Right lobe of liver (tissue), 6 donors: ENCODE measurements around the gene GPS1. TPM values are rescaled to one million over a fixed set of nuclear protein-coding genes. Genes with fewer than 3 reads are reported as not detected.

Source experiments
- ATAC-seq, 4 donors: fragments of 200-7000 bp; cut with Tn5 transposase; one replicate each; pipeline ENCODE4 v1.9.1; 2020; ENCODE audit warnings: mild to moderate bottlenecking in 4 of 4, moderate library complexity in 4 of 4
- DNase-seq, 3 donors: peaks; one replicate each; pipeline ENCODE4 v3.0.0-alpha.2; 2020
- H3K27ac ChIP-seq, 3 donors: fragments of 200-600 bp; one replicate each; pipeline ENCODE4 v1.8.0; 2022
- H3K27me3 ChIP-seq, 2 donors: fragments of 200-600 bp; one replicate each; pipeline ENCODE4 v1.8.0; 2022
- H3K36me3 ChIP-seq, 4 donors: fragments of 200-600 bp; sonication (generic) in 1 of 4; one replicate each; pipeline versions ENCODE4 v1.5.1 to v1.8.0; 2017 to 2022; ENCODE audit warnings: control low read depth in 1 of 4
- H3K4me1 ChIP-seq, 4 donors: fragments of 200-600 bp; sonication (generic) in 1 of 4; one replicate each; pipeline versions ENCODE4 v1.5.1 to v1.8.0; 2017 to 2022; ENCODE audit warnings: control low read depth in 1 of 4
- H3K4me3 ChIP-seq, 3 donors: fragments of 200-600 bp; one replicate each; pipeline ENCODE4 v1.8.0; 2022
- H3K9me3 ChIP-seq, 4 donors: fragments of 200-600 bp; sonication (generic) in 1 of 4; one replicate each; pipeline versions ENCODE4 v1.5.1 to v1.8.0; 2017 to 2022; ENCODE audit warnings: control low read depth in 1 of 4
- POLR2A ChIP-seq: fragments of 450-650 bp; IDR thresholded peaks from one replicate; pipeline ENCODE4 v1.6.1; 2017; ENCODE audit warnings: antibody characterized with exemption, mild to moderate bottlenecking
- WGBS: methylation state at CpG from one replicate; pipeline ENCODE4 v1.1.6; 2018; ENCODE audit warnings: low coverage, low lambda C conversion rate; ENCODE audit not compliant: insufficient coverage; ENCODE audit errors: missing lambda C conversion rate; 5-methylcytosine and 5-hydroxymethylcytosine counted together
- intact Hi-C, 2 donors: fragments of 100-400 bp; cut with DNase I; formaldehyde crosslinking; loops; one replicate each; pipeline versions ENCODE4 v1.11.2 to v1.14.1; 2022
- total RNA-seq, 6 experiments: library from RNA; depleted of rRNA in 2 of 6; stranded (reverse); fragments of >200 nt in 2 of 6; fragmentation: NEBNext Ultra II Directional in 3 of 6; extraction: Animal tissue kit (Norgen Biotek cat#: 25700) in 3 of 6; gene quantifications; one replicate each; pipeline versions ENCODE4 v1.1.0 to v1.2.4, GENCODE V29; 2016 to 2023
- TF ChIP-seq, protein P1 (sequence below), 4 donors: fragments of 200-600 bp in 3 of 4; fragments of 450-650 bp in 1 of 4; IDR thresholded peaks; one replicate each; pipeline versions ENCODE4 v1.5.1 to v1.8.0; 2016 to 2022; ENCODE audit warnings: antibody characterized with exemption in 4 of 4, mild to moderate bottlenecking in 2 of 4
- donor health status: DM: no; HTN: yes; CAD: no.
- donor health status: DM: no; HTN: no; CAD: no.
- donor health status: DM: no; HTN: no; CAD: no.
- donor health status: DM: no; HTN: yes; CAD: no.
- donor health status: DM: no; HTN: yes; CAD: no.

The GPS1 gene
- total RNA-seq, 6 experiments from 2014 or later: 46.5 to 93.5 (median 62.1) TPM

DNA sequence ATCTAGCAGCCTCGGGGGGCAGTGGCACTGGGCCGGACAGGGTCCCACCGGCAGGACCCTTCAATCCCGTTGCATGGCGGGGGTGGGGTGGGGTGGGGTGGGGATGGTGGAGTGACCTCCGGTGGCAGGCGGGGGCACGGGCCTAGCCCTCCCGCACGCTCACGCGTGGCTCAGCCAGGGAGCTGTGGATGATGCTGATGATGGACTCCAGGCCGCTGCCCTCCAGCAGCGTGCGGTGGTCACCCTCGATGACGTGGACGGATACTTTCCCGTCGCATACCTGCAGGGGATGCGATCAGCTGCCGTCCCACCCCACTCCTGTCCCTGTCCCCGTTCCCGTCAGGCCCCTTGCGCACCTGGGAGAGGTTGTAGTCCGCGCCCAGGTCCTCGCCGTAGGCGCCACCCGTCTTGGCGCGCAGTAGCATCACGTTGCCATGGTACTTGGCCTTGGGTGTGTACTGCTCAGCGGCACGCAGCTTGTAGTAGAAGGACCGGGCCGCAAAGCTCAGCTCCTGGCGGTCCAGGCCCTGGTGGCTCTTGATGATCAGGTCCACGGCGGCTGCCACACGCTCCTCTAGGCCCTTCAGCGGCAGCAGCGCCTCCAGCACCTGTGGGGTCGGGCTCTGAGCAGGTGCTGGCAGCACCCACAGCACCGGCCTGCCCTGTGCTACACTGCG, 27.4 kb downstream of the GPS1 start:
- H3K36me3 ChIP-seq: peaks cover 4 to 63% (median 29%) of the 10 kb centered on the region in 4 donors
- H3K9me3 ChIP-seq: no peaks in the 10 kb centered on the region
- no peak for DNase-seq
- H3K4me1 ChIP-seq: no peaks in the 10 kb centered on the region
- 65% methylated on average over 8 of the region's 47 CpGs for WGBS
- ATAC-seq: peak in 1 of 4 donors; percentile 1
- TF ChIP-seq, protein P1, sequence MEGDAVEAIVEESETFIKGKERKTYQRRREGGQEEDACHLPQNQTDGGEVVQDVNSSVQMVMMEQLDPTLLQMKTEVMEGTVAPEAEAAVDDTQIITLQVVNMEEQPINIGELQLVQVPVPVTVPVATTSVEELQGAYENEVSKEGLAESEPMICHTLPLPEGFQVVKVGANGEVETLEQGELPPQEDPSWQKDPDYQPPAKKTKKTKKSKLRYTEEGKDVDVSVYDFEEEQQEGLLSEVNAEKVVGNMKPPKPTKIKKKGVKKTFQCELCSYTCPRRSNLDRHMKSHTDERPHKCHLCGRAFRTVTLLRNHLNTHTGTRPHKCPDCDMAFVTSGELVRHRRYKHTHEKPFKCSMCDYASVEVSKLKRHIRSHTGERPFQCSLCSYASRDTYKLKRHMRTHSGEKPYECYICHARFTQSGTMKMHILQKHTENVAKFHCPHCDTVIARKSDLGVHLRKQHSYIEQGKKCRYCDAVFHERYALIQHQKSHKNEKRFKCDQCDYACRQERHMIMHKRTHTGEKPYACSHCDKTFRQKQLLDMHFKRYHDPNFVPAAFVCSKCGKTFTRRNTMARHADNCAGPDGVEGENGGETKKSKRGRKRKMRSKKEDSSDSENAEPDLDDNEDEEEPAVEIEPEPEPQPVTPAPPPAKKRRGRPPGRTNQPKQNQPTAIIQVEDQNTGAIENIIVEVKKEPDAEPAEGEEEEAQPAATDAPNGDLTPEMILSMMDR (IDR thresholded peaks at IDR 0.05): no peak
- TF ChIP-seq POLR2A: no peak
- intact Hi-C loops: no loop called here
- H3K27me3 ChIP-seq: no peaks in the 10 kb centered on the region
- no peak overlapping the region for H3K27ac ChIP-seq
- H3K4me3 ChIP-seq: no peak overlapping the region

DNA sequence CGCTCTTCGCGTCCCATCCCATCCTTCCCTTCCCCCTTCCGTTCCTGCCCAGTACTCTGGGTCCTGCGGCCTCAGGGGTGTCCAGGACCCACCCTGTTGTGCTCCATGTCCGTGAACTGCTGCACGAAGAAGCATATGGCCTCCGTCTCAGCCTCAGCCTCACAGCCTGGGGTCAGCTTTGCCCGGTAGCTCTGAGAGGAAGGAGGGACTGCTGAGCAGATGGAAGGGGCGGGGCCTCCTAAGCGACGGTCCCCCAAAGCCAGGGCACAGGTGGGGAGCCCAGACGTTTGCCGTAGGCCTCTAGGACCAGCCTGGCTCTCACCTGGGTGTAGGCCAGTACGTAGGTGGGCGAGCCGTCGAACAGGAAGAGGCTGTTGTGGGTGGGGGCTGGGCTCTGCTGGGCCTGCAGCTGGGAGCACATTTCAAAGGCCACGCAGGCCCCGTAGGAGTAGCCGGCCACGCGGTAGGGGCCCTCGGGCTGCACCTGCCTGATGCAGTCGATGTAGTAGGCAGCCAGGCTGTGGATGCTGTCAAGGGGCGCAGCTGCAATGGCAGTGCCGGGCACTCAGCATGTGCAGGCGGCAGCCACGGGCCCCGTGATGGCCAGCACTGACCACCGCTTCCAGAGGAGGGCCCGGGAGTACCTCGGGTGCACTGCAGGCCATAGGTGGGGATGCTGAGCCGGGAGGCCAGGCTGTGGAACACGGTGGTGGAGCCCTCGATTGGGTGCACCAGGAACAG, 28.5 kb downstream of the GPS1 start:
- no peak for DNase-seq
- WGBS: 86% methylated on average over 6 of the region's 36 CpGs
- intact Hi-C loops: loop anchor here in 1 of 2 donors (10.0 kb wide), 1 partner anchor 45 kb away; the partner anchor contains the start of genes DCXR and RAC3

DNA sequence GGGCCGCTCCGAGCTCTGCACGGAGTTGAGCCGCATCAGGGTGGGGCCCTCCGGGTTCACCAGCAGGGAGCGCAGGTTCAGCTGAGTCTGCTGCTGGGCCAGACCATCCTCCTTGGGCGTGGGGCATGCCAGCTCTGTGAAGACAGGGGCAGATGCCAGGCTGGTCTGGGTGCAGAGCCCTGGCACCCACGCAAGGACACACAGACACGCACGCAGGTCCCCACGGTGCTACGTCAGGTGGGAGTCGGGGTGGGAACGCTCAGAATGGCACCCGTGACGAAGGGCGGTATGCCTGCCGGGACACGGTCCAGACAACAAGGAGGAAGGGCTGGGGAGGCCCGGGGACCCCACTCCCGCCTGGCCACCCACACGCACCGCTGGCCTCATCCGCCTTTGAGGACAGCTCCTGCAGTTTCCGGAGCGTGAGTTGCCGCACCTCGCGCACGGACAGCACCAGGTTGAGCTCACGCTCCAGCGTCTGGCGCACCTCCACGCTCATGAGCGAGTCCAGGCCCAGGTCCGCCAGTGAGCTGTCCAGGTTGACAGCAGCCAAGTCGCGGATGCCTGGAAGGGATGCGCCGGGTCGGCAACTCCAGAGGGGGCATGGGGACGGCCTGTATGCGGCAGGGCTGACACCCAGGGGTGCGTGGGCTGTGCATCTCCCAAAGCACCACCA, 29.2 kb downstream of the GPS1 start:
- WGBS: 100% methylated on average over 1 of the region's 44 CpGs
- H3K36me3 ChIP-seq: peaks cover 10 to 81% (median 38%) of the 10 kb centered on the region in 4 donors
- intact Hi-C loops: loop anchor here in 1 of 2 donors (10.0 kb wide), 1 partner anchor 46 kb away; the partner anchor contains the start of genes DCXR and RAC3

More for the DNA sequence above, 28.5 kb downstream of the GPS1 start:
- TF ChIP-seq POLR2A: no peak
- TF ChIP-seq, protein P1 (IDR thresholded peaks at IDR 0.05): no peak
- ATAC-seq: no peak
- no peaks in the 10 kb centered on the region for H3K4me1 ChIP-seq
- no peaks in the 10 kb centered on the region for H3K27me3 ChIP-seq
- no peaks in the 10 kb centered on the region for H3K9me3 ChIP-seq
- peaks cover 8 to 74% (median 35%) of the 10 kb centered on the region in 4 donors for H3K36me3 ChIP-seq
- H3K27ac ChIP-seq: no peak overlapping the region
- no peak overlapping the region for H3K4me3 ChIP-seq

DNA sequence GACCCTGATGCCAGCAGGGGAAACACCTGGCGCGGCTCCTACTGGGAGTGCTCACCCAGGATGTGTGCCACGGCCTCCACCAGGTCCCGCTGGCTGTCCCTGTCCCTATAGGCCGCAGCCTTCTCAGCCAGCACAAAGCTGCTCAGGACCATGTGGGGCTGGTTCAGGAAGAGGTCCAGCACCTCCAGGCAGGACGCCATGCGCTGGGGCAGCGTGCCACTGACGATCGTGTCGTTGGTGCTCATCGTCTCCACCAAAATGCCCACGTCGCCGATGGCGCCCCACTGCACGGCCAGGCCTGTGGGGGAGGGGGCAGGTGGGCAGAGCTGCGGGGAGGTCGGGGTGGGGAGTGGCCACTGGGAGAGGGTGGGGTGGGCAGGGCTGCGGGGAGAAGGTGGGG, 29.8 kb downstream of the GPS1 start:
- H3K4me3 ChIP-seq: no peak overlapping the region
- H3K27me3 ChIP-seq: no peaks in the 10 kb centered on the region
- ATAC-seq (no peak), DNase-seq (no peak)
- intact Hi-C loops: loop anchor here in 1 of 2 donors (10.0 kb wide), 1 partner anchor 47 kb away; the partner anchor contains the start of genes DCXR and RAC3
- TF ChIP-seq, protein P1 (IDR thresholded peaks at IDR 0.05): no peak
- no peak for TF ChIP-seq POLR2A
- peaks cover 10 to 87% (median 41%) of the 10 kb centered on the region in 4 donors for H3K36me3 ChIP-seq
- H3K27ac ChIP-seq: no peak overlapping the region
- H3K4me1 ChIP-seq: no peaks in the 10 kb centered on the region
- WGBS: no CpG with 5 or more reads among the region's 20 CpGs
- no peaks in the 10 kb centered on the region for H3K9me3 ChIP-seq

More for the DNA sequence above, 29.2 kb downstream of the GPS1 start:
- Histone ChIP-seq H3K9me3 (no peaks in the 10 kb centered on the region), H3K27ac (no peak overlapping the region), H3K27me3 (no peaks in the 10 kb centered on the region), H3K4me1 (no peaks in the 10 kb centered on the region), H3K4me3 (no peak overlapping the region)
- no peak for TF ChIP-seq POLR2A
- TF ChIP-seq, protein P1 (IDR thresholded peaks at IDR 0.05): no peak
- ATAC-seq: no peak
- no peak for DNase-seq
